Ovary (tissue), 3 donors: ENCODE results near the gene NR5A2.

Experiments
- CTCF ChIP-seq, 3 donors: fragments of 450-650 bp in 2 of 3; fragments of 200-600 bp in 1 of 3; IDR thresholded peaks; one replicate each; pipeline versions ENCODE4 v1.5.1 to v1.8.0; 2016 to 2022; ENCODE audit warnings: antibody characterized with exemption in 3 of 3, mild to moderate bottlenecking in 1 of 3
- EP300 ChIP-seq: sonication (generic); formaldehyde crosslinking; IDR thresholded peaks from one replicate; pipeline ENCODE4 v1.6.1; 2017; ENCODE audit warnings: antibody characterized with exemption
- POLR2A ChIP-seq: fragments of 450-650 bp; IDR thresholded peaks from one replicate; pipeline ENCODE4 v1.6.1; 2017; ENCODE audit warnings: antibody characterized with exemption, mild to moderate bottlenecking, moderate library complexity
- donor health status: DM: no; HTN: no; CAD: no.

- no peak for TF ChIP-seq CTCF (IDR thresholded peaks at IDR 0.05)
- TF ChIP-seq EP300 = no peak
- no peak for TF ChIP-seq POLR2A
Measured at GRCh38 chr1:200099040-200099439, 71.5 kb downstream of the NR5A2 start.
